Endothelial cell of umbilical vein (primary cell): Measurements from ENCODE around the gene NAT16. TPM values are rescaled to one million over a fixed set of nuclear protein-coding genes. Genes with fewer than 3 reads are reported as not detected.

ENCODE experiments used
- BruUV-seq: library from RNA; stranded (reverse); fragments of 400-500 nt; replicated peaks from 2 replicates; lab custom pipeline; 2021; lab: Mats Ljungman, UMichigan
- CTCF ChIA-PET: fragments of 300-600, 350-600 bp; sonication (Branson Sonifier 250); formaldehyde crosslinking; loops from one replicate; lab custom pipeline; 2021; ENCODE audit warnings: antibody characterized with exemption, inconsistent platforms; lab: Charles Lee
- POLR2A ChIA-PET: fragments of 300-600, 350-600 bp; sonication (Branson Sonifier 250); formaldehyde crosslinking; loops from one replicate; lab custom pipeline; 2021; ENCODE audit warnings: antibody characterized with exemption, inconsistent platforms; lab: Charles Lee
- DNase-seq: peaks from one replicate; pipeline ENCODE4 v3.0.0-alpha.2; 2011; ENCODE audit warnings: low read depth, low spot score
- FAIRE-seq: peaks from 2 replicates; lab custom pipeline; 2011; peaks lifted over from hg19 to GRCh38; lab: Jason Lieb, UNC
- H2AFZ ChIP-seq: 2 replicates; pipeline ENCODE4 v1.6.0; 2012; ENCODE audit warnings: low read depth, low read length, control low read depth, inconsistent platforms
- H3K27ac ChIP-seq: 2 replicates; pipeline ENCODE4 v1.5.1; 2011; ENCODE audit warnings: low read depth, mild to moderate bottlenecking, control low read depth, low read length, moderate library complexity; ENCODE audit not compliant: insufficient read depth
- H3K27me3 ChIP-seq, 2 experiments: 2 replicates each; pipeline versions ENCODE4 v1.6.0 to v1.6.1; 2011; ENCODE audit warnings: low read length in 2 of 2, mixed read lengths in 1 of 2; ENCODE audit not compliant: control insufficient read depth in 2 of 2, insufficient read depth in 2 of 2
- H3K36me3 ChIP-seq, 2 experiments: 2 replicates in 1 of 2; 3 replicates in 1 of 2; pipeline ENCODE4 v1.5.1; 2011; ENCODE audit warnings: low read length in 2 of 2, mild to moderate bottlenecking in 1 of 2, moderate library complexity in 1 of 2; ENCODE audit not compliant: control insufficient read depth in 2 of 2, insufficient read depth in 2 of 2; ENCODE audit errors: extremely low read depth in 1 of 2
- H3K4me1 ChIP-seq: 3 replicates; pipeline ENCODE4 v1.5.1; 2011; ENCODE audit warnings: mild to moderate bottlenecking, low read length; ENCODE audit not compliant: control insufficient read depth, insufficient read depth; ENCODE audit errors: extremely low read depth
- H3K4me2 ChIP-seq: 2 replicates; pipeline ENCODE4 v1.6.1; 2011; ENCODE audit warnings: low read length, control low read depth, mixed read lengths; ENCODE audit not compliant: insufficient read depth
- H3K4me3 ChIP-seq, 3 experiments: fragments of 200-600 bp in 1 of 3; sonication (generic), shearing (Covaris generic) in 1 of 3; replicated peaks in 1 of 3; 2 replicates each; pipeline ENCODE4 v1.5.1; 2011 to 2016; ENCODE audit warnings: control low read depth in 3 of 3, low read length in 3 of 3, mild to moderate bottlenecking in 2 of 3, inconsistent platforms in 1 of 3, low read depth in 1 of 3, moderate library complexity in 1 of 3; ENCODE audit not compliant: insufficient read depth in 1 of 3
- H3K79me2 ChIP-seq: 2 replicates; pipeline ENCODE4 v1.6.0; 2012; ENCODE audit warnings: low read length, inconsistent platforms; ENCODE audit not compliant: control insufficient read depth, insufficient read depth
- H3K9ac ChIP-seq: replicated peaks from 2 replicates; pipeline ENCODE3; 2011; ENCODE audit warnings: low read length, control low read depth; ENCODE audit not compliant: insufficient read depth; ENCODE audit errors: extremely low read depth
- H3K9me1 ChIP-seq: replicated peaks from 3 replicates; pipeline ENCODE4 v1.6.0; 2011; ENCODE audit warnings: mild to moderate bottlenecking, low read length; ENCODE audit not compliant: control insufficient read depth, insufficient read depth; ENCODE audit errors: extremely low read depth
- H3K9me3 ChIP-seq: replicated peaks from 2 replicates; pipeline ENCODE4 v1.5.1; 2012; ENCODE audit warnings: low read length, inconsistent platforms; ENCODE audit not compliant: control insufficient read depth, insufficient read depth
- H4K20me1 ChIP-seq: replicated peaks from 2 replicates; pipeline ENCODE3; 2011; ENCODE audit warnings: mild to moderate bottlenecking, low read length; ENCODE audit not compliant: control insufficient read depth, insufficient read depth; ENCODE audit errors: extremely low read depth
- EZH2 ChIP-seq: IDR thresholded peaks from 2 replicates; pipeline ENCODE4 v1.6.1; 2012; ENCODE audit warnings: borderline replicate concordance, low read depth, mild to moderate bottlenecking, moderate library complexity, low read length, inconsistent platforms; ENCODE audit not compliant: severe bottlenecking
- MYC ChIP-seq: IDR thresholded peaks from one replicate; pipeline ENCODE4 v1.6.1; 2011; ENCODE audit warnings: mild to moderate bottlenecking, low read depth, low read length
- POLR2A ChIP-seq: IDR thresholded peaks from 2 replicates; pipeline ENCODE4 v1.6.1; 2012; ENCODE audit warnings: low read depth, mild to moderate bottlenecking, control low read depth, low read length
- POLR2AphosphoS5 ChIP-seq: IDR thresholded peaks from 2 replicates; pipeline ENCODE4 v1.6.1; 2012; ENCODE audit warnings: low read depth, mild to moderate bottlenecking, control low read depth, low read length, moderate library complexity; ENCODE audit not compliant: insufficient read depth
- dilution Hi-C: fragments of 300-500 bp; cut with MboI; formaldehyde crosslinking; loops from one replicate; pipeline ENCODE4 v1.15.0; 2019; ENCODE audit warnings: low sequenced_read_pairs; ENCODE audit not compliant: extremely low pct_ligation_motif_present
- intact Hi-C: fragments of 100-400 bp; cut with micrococcal nuclease; formaldehyde crosslinking; loops from one replicate; pipeline ENCODE4 v1.10.0; 2022
- polyA plus RNA-seq, 4 experiments: library from polyadenylated mRNA; depleted of rRNA in 3 of 4; stranded (reverse) in 3 of 4; unstranded in 1 of 4; fragments of >200 nt; gene quantifications; 2 replicates each; pipeline versions ENCODE4 v1.2.1 to v1.2.3, GENCODE V29; 2011 to 2012; ENCODE audit warnings: missing spikeins in 1 of 4
- total RNA-seq: library from RNA; stranded (reverse); gene quantifications from 2 replicates; pipeline ENCODE4 v1.2.3, GENCODE V29; 2021
- TF ChIP-seq, protein P1 (sequence below), 2 donors: IDR thresholded peaks; 1 replicate in 1 of 2; 2 replicates in 1 of 2; pipeline ENCODE4 v1.5.1; 2011; ENCODE audit warnings: low read length in 2 of 2, mild to moderate bottlenecking in 2 of 2, moderate library complexity in 2 of 2, control low read depth in 1 of 2, inconsistent platforms in 1 of 2, low read depth in 1 of 2; ENCODE audit not compliant: insufficient read depth in 1 of 2; ENCODE audit errors: extremely low read depth in 1 of 2
- TF ChIP-seq, protein P2 (sequence below): IDR thresholded peaks from 2 replicates; pipeline ENCODE4 v1.6.1; 2011; ENCODE audit not compliant: insufficient read depth, insufficient read length

Gene NAT16
- total and polyA plus RNA-seq, 2 donors (not counting 3 experiments of a cell fraction or from before 2014, with no cell fraction given): not detected

DNA sequence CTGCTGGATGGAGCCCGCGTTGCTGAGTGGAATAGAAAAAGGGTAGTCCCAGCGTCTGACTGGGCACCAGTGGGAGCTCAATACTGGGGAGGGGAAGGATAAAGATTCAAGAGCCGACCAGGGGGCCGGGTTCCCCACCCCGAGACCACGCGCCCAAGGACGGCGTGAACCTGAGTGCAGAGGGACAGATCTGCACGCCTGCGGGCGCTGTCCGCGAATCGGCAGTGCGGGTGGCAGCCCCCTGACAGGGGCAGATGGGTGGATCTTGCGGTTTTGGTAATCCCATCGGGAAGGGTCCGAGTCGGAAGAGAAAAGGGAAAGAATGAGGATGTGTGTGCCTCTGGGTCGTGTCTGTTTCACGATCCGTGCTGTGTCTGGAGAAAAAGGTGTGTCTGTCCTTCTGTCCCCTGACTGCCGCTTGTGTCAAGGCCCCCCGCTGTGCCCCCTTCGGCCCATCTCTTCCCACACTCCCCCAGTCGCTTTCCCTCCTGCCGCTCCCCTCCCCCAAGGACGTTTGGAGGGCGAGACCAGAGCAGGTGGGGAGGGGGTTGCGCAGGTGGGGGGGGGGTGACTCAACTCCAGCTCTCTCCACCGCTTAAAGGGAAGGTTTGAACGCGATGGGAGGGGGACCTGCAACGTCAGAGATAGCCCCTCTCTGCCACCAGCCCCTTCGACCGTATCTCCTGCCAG is 14.0 kb downstream of the NAT16 start:
- POLR2A ChIA-PET: interaction anchor here (0.5 kb wide), 1 partner anchor 37 kb away, joined by 9 read pairs; no protein-coding TSS in a partner anchor
- no TSS peak for BruUV-seq

DNA sequence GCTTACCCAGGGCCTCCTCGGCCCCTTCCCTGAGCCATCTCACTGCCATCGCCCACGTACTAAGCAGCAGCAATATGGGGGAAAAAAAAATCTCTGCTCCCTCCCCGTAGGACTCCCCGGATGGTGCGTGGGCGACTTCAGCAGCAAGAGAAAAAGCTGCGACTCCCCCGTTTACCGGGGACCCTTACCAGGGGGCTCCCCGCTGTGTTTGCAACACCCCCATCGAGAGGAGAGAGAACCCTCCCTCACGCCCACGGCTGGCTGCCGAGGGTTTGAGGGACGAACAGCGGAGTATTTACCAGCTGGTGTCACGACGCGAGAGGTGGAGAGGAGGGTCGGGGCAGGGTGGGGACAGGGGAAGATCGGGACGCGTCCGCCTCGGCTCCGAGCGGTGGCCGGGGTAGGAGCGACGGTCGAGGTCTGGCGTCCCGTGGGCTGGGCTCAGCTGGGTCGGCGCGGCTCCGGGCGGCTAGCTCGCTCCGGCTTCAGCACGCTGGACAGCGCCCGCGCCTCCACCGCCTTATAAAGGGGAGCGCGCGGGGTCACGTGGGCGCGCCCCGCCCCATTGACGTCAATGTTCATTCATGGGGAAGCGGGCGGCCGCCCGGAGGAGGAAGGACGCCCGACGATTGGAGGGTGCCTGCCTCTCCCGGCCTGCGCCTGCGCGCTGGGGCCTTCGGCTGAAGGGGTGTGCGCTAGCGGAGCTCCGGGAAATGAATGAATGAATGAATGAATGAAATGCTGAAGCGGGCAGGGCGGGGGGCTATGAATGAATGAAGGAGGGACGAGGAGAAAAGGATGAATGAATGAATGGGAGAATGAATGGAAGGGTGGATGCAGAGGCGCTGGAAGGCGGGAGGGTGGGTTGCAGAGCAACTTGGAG is 14.8 kb downstream of the NAT16 start, which contains the start of gene VGF:
TSS of gene VGF (minus strand) at position 495 of the 883 bp plus-strand sequence. CDS start 726 bp downstream, outside the sequence.
- no peak within 1 kb of the TSS for H3K4me3 ChIP-seq
- DNase-seq: peak; percentile 86
- dilution Hi-C loops (no loop called here), intact Hi-C loops (loop anchor here (1.0 to 10.0 kb wide), 2 partner anchors 21 to 271 kb away; partner anchors contain the start of gene ACHE)
- no peaks in the 10 kb centered on the region for H3K9me3 ChIP-seq
- H2AFZ ChIP-seq: no peak within 1 kb of the TSS
- H4K20me1 ChIP-seq: no peaks in the 10 kb centered on the region
- H3K36me3 ChIP-seq: no peaks in the 10 kb centered on the region
- H3K9ac ChIP-seq: no peak within 1 kb of the TSS
- peak; percentile 83 for FAIRE-seq
- ChIA-PET POLR2A (no interaction called here), CTCF (interaction anchor here (1.0 to 2.6 kb wide), 10 partner anchors 9 to 125 kb away, joined by 3 to 34 read pairs (median 5); partner anchors contain the start of gene AP1S1)
- no peak within 1 kb of the TSS for H3K4me2 ChIP-seq
- peaks cover 16% of the 10 kb centered on the region for H3K4me1 ChIP-seq
- BruUV-seq: no TSS peak
- H3K27ac ChIP-seq: no peak within 1 kb of the TSS
- H3K79me2 ChIP-seq: no peaks in the 10 kb centered on the region
- TF ChIP-seq, protein P1, sequence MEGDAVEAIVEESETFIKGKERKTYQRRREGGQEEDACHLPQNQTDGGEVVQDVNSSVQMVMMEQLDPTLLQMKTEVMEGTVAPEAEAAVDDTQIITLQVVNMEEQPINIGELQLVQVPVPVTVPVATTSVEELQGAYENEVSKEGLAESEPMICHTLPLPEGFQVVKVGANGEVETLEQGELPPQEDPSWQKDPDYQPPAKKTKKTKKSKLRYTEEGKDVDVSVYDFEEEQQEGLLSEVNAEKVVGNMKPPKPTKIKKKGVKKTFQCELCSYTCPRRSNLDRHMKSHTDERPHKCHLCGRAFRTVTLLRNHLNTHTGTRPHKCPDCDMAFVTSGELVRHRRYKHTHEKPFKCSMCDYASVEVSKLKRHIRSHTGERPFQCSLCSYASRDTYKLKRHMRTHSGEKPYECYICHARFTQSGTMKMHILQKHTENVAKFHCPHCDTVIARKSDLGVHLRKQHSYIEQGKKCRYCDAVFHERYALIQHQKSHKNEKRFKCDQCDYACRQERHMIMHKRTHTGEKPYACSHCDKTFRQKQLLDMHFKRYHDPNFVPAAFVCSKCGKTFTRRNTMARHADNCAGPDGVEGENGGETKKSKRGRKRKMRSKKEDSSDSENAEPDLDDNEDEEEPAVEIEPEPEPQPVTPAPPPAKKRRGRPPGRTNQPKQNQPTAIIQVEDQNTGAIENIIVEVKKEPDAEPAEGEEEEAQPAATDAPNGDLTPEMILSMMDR (IDR thresholded peaks at IDR 0.05; ENCODE audit: extremely low read depth in 1 of 2, insufficient read depth in 1 of 2, low read depth in 1 of 2, low read length in 2 of 2): no peak
- TF ChIP-seq EZH2 (peak; percentile 39), POLR2A (no peak), MYC (no peak), POLR2AphosphoS5 (peak; percentile 58)
- TF ChIP-seq, protein P2, sequence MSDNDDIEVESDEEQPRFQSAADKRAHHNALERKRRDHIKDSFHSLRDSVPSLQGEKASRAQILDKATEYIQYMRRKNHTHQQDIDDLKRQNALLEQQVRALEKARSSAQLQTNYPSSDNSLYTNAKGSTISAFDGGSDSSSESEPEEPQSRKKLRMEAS: peak; percentile 95
- peaks cover 52 to 58% of the 10 kb centered on the region in 2 experiments for H3K27me3 ChIP-seq
- H3K9me1 ChIP-seq: no peaks in the 10 kb centered on the region

More for the DNA sequence above, 14.0 kb downstream of the NAT16 start:
- Histone ChIP-seq H3K79me2 (no peaks in the 10 kb centered on the region), H3K27me3 (peaks cover 59 to 66% of the 10 kb centered on the region in 2 experiments), H3K27ac (no peak overlapping the region), H3K4me2 (no peak overlapping the region), H3K9ac (no peak overlapping the region), H2AFZ (no peak overlapping the region), H3K4me1 (peaks cover 16% of the 10 kb centered on the region), H3K36me3 (no peaks in the 10 kb centered on the region), H3K9me1 (no peaks in the 10 kb centered on the region), H4K20me1 (no peaks in the 10 kb centered on the region), H3K9me3 (no peaks in the 10 kb centered on the region), H3K4me3 (no peak overlapping the region)
- DNase-seq: no peak
- peak; percentile 41 for TF ChIP-seq EZH2
- no peak for TF ChIP-seq POLR2A
- dilution Hi-C loops (no loop called here), intact Hi-C loops (loop anchor here (1.0 to 10.0 kb wide), 2 partner anchors 22 to 271 kb away; partner anchors contain the start of gene ACHE)
- no peak for FAIRE-seq
- CTCF ChIA-PET: interaction anchor here (0.7 to 2.6 kb wide), 10 partner anchors 10 to 124 kb away, joined by 3 to 34 read pairs (median 5); partner anchors contain the start of gene AP1S1
